ENCODE results near the gene THSD1. TPM values are rescaled to one million over a fixed set of nuclear protein-coding genes. Genes with fewer than 3 reads are reported as not detected.

The THSD1 gene, protein sequence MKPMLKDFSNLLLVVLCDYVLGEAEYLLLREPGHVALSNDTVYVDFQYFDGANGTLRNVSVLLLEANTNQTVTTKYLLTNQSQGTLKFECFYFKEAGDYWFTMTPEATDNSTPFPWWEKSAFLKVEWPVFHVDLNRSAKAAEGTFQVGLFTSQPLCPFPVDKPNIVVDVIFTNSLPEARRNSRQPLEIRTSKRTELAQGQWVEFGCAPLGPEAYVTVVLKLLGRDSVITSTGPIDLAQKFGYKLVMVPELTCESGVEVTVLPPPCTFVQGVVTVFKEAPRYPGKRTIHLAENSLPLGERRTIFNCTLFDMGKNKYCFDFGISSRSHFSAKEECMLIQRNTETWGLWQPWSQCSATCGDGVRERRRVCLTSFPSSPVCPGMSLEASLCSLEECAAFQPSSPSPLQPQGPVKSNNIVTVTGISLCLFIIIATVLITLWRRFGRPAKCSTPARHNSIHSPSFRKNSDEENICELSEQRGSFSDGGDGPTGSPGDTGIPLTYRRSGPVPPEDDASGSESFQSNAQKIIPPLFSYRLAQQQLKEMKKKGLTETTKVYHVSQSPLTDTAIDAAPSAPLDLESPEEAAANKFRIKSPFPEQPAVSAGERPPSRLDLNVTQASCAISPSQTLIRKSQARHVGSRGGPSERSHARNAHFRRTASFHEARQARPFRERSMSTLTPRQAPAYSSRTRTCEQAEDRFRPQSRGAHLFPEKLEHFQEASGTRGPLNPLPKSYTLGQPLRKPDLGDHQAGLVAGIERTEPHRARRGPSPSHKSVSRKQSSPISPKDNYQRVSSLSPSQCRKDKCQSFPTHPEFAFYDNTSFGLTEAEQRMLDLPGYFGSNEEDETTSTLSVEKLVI
- total RNA-seq (2014; rRNA removed; shearing (Covaris generic)): 11.4 and 11.6 TPM in 2 replicates
- polyA plus RNA-seq (2016; fragmentation: Nextera tagmentation; extraction: Ambion mirVana): 11.5 and 12.0 TPM in 2 replicates

GRCh38 chr13:52405767-52406494 lies at the start of gene THSD1:
THSD1 (minus strand) TSS chr13:52406172; CDS start chr13:52402600, 3,572 bp downstream.
- Histone ChIP-seq H4K20me1 (ENCODE audit: insufficient read depth) (no peaks in the 10 kb centered on the region), H3K4me1 (ENCODE audit: insufficient read depth) (peaks cover 6% of the 10 kb centered on the region; the same call in 1 of the 2 replicates), H3K9me3 (ENCODE audit: low read depth) (no peaks in the 10 kb centered on the region), H3K9me2 (ENCODE audit: insufficient read depth) (no peaks in the 10 kb centered on the region), H3K27me3 (replicated peaks; ENCODE audit: insufficient read depth) (no peaks in the 10 kb centered on the region), H3K9ac (peak within 1 kb of the TSS; percentile 77), H3K79me2 (ENCODE audit: insufficient read depth) (peaks cover 16% of the 10 kb centered on the region), H3F3A (ENCODE audit: insufficient read depth) (peaks cover 2% of the 10 kb centered on the region), H3K4me2 (ENCODE audit: unreplicated experiment) (peak within 1 kb of the TSS; percentile 94), H3K27ac (no peak within 1 kb of the TSS), H3K36me3 (ENCODE audit: low read depth) (no peaks in the 10 kb centered on the region), H3K4me3 (peak within 1 kb of the TSS; percentile 82), H2AFZ (peak within 1 kb of the TSS; percentile 80)
- in situ Hi-C loops (cut with MboI): no loop called here
- 1% methylated on average over 47 to 57 of the region's 68 CpGs for WGBS, 2 experiments (ENCODE audit: low coverage in 1 of 2, low lambda C conversion rate in 2 of 2, missing lambda C conversion rate in 2 of 2)
- TF ChIP-seq EZH2 (IDR thresholded peaks at IDR 0.05; ENCODE audit: insufficient read depth, poor library complexity, severe bottlenecking) (no peak), EZH2phosphoT487 (IDR thresholded peaks at IDR 0.05; ENCODE audit: insufficient read depth, low read depth) (no peak)
- peak; percentile 73 for DNase-seq

DNA sequence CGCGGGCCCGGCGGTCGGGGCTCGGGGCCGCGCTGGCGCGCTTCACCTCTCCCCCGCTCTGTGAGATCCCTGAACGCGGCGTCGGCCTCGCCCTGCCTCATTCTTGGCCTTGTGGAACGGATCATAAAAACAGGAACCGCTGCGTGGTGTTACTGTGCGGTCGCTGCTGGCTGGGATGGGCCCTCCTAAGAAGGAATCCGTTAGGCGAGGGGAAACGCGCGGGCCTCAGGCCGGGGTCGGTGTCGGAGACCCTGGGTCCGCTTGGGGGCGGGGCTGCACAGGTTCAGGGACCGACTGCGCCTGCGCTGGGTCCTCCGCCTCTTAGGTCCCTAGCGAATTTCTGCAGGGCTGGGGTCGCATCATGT lies 49.7 kb upstream of the THSD1 start:
- Histone ChIP-seq H3K9ac (peak overlapping the region; percentile 88), H3K4me3 (peak overlapping the region; percentile 98), H3K4me1 (ENCODE audit: insufficient read depth) (peaks cover 18% of the 10 kb centered on the region), H3K9me3 (ENCODE audit: low read depth) (no peaks in the 10 kb centered on the region), H3K9me2 (ENCODE audit: insufficient read depth) (no peaks in the 10 kb centered on the region), H3K4me2 (ENCODE audit: unreplicated experiment) (peak overlapping the region; percentile 99), H3F3A (ENCODE audit: insufficient read depth) (peaks cover 4% of the 10 kb centered on the region; the same call in 1 of the 2 replicates), H4K20me1 (ENCODE audit: insufficient read depth) (no peaks in the 10 kb centered on the region), H3K27me3 (replicated peaks; ENCODE audit: insufficient read depth) (no peaks in the 10 kb centered on the region), H3K79me2 (ENCODE audit: insufficient read depth) (peaks cover 52% of the 10 kb centered on the region), H3K27ac (peak overlapping the region; percentile 85), H3K36me3 (ENCODE audit: low read depth) (no peaks in the 10 kb centered on the region), H2AFZ (peak overlapping the region; percentile 94)
- peak; percentile 81 for DNase-seq
- 1 to 2% methylated on average over 29 to 34 of the region's 37 CpGs for WGBS, 2 experiments (ENCODE audit: low coverage in 1 of 2, low lambda C conversion rate in 2 of 2, missing lambda C conversion rate in 2 of 2)
- in situ Hi-C loops (cut with MboI): no loop called here
- no peak for TF ChIP-seq EZH2phosphoT487 (IDR thresholded peaks at IDR 0.05; ENCODE audit: insufficient read depth, low read depth)
- no peak for TF ChIP-seq EZH2 (IDR thresholded peaks at IDR 0.05; ENCODE audit: insufficient read depth, poor library complexity, severe bottlenecking)

DNA sequence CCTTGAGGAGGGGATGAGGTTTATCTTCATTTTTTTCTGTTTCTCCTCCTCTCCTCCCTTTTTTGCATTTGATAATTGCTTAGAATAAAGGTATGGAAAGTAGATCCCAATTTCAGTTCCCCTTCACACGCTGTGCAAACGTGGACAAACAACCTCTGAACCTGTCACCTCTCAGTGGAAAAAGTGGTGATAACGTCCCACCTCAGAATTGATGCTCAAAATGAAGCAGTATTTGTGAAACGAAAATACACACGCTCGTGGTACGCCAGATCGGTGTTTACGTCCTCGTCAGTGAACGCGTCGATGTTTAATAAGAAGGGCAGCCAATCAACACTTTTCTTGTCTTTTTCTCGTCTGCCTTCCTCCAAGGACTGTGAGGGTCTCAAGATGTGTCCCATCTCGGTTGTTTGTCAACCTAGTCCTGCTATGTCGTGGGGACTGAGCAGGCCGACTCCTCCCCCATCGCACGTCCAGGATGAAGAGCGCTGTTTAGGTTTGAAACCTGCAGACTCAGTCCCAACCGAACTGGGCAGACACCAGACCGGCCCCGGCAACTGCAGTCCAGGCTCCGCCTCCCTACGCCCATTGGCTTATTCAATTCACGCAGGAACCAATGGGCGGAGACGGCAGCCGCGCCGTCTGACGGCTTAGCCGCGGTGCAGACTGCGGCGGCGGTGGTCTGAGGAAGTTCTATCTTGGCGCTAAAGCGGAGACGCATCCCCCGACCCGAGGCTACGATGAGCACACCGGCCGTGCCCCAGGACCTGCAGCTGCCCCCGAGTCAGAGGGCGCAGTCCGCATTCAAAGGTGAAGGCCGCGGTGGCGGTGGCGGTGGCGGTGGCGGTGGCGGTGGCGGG lies 49.1 kb upstream of the THSD1 start, which contains the start of gene CKAP2:
Gene CKAP2 (plus strand): TSS at position 659 of the 857 bp plus-strand sequence. CDS start 79 bp downstream, at position 738.
- Histone ChIP-seq H3K4me1 (ENCODE audit: insufficient read depth) (peaks cover 18% of the 10 kb centered on the region), H3K4me3 (peak within 1 kb of the TSS; percentile 98), H3K27me3 (replicated peaks; ENCODE audit: insufficient read depth) (no peaks in the 10 kb centered on the region), H4K20me1 (ENCODE audit: insufficient read depth) (no peaks in the 10 kb centered on the region), H3K9ac (peak within 1 kb of the TSS; percentile 88), H2AFZ (peak within 1 kb of the TSS; percentile 94), H3K9me2 (ENCODE audit: insufficient read depth) (no peaks in the 10 kb centered on the region), H3F3A (ENCODE audit: insufficient read depth) (peaks cover 4% of the 10 kb centered on the region; the same call in 1 of the 2 replicates), H3K36me3 (ENCODE audit: low read depth) (no peaks in the 10 kb centered on the region), H3K9me3 (ENCODE audit: low read depth) (no peaks in the 10 kb centered on the region), H3K4me2 (ENCODE audit: unreplicated experiment) (peak within 1 kb of the TSS; percentile 99), H3K79me2 (ENCODE audit: insufficient read depth) (peaks cover 46% of the 10 kb centered on the region), H3K27ac (peak within 1 kb of the TSS; percentile 85)
- 0 to 1% methylated on average over 47 to 52 of the region's 56 CpGs for WGBS, 2 experiments (ENCODE audit: low coverage in 1 of 2, low lambda C conversion rate in 2 of 2, missing lambda C conversion rate in 2 of 2)
- in situ Hi-C loops (cut with MboI): no loop called here
- TF ChIP-seq EZH2 (IDR thresholded peaks at IDR 0.05; ENCODE audit: insufficient read depth, poor library complexity, severe bottlenecking): no peak
- no peak for TF ChIP-seq EZH2phosphoT487 (IDR thresholded peaks at IDR 0.05; ENCODE audit: insufficient read depth, low read depth)
- peak; percentile 99 for DNase-seq

Measured in GM23248 (cell line).